Measurements from ENCODE around the gene POLE4.

Gene POLE4

GRCh38 chr2:74948779-74949178, 9.7 kb upstream of the POLE4 start:
- H3K27ac ChIP-seq (ENCODE audit: extremely low read depth, low read depth, low read length), result no peak overlapping the region
- H3K4me1 ChIP-seq (ENCODE audit: control insufficient read depth, insufficient read depth, low read length), result no peaks in the 10 kb centered on the region
- POLR2A ChIA-PET, result no interaction called here
- H3K9me3 ChIP-seq (ENCODE audit: control insufficient read depth, insufficient read depth, low read depth, low read length), result no peaks in the 10 kb centered on the region
- TF ChIP-seq ZNF791 (tag by site-specific recombination; IDR thresholded peaks at IDR 0.05) (no peak), ZNF626 (tag by site-specific recombination; IDR thresholded peaks at IDR 0.05) (no peak), ZNF362 (tag by site-specific recombination; IDR thresholded peaks at IDR 0.05) (no peak), ZNF670 (tag by site-specific recombination; IDR thresholded peaks at IDR 0.05; ENCODE audit: low read depth) (no peak), ZNF776 (tag by site-specific recombination; IDR thresholded peaks at IDR 0.05; ENCODE audit: borderline replicate concordance) (no peak), ZNF148 (tag by site-specific recombination; IDR thresholded peaks at IDR 0.05; ENCODE audit: borderline replicate concordance) (no peak), ZBTB44 (tag by site-specific recombination; IDR thresholded peaks at IDR 0.05) (no peak), ZNF433 (tag by site-specific recombination; IDR thresholded peaks at IDR 0.05; ENCODE audit: low read depth) (no peak), ZNF660 (tag by site-specific recombination; IDR thresholded peaks at IDR 0.05) (no peak), RBAK (tag by site-specific recombination; IDR thresholded peaks at IDR 0.05) (no peak), ZNF843 (tag by site-specific recombination; IDR thresholded peaks at IDR 0.05) (no peak), ZNF423 (tag by site-specific recombination; IDR thresholded peaks at IDR 0.05) (no peak), OSR2 (tag by site-specific recombination; IDR thresholded peaks at IDR 0.05) (no peak), ZNF76 (tag by site-specific recombination; IDR thresholded peaks at IDR 0.05; ENCODE audit: borderline replicate concordance, low read depth) (no peak)
- no peaks in the 10 kb centered on the region for H3K36me3 ChIP-seq (ENCODE audit: control insufficient read depth in 2 of 2, insufficient read depth in 1 of 2, low read length in 2 of 2)
- no peak overlapping the region for H3K4me3 ChIP-seq (ENCODE audit: low read depth, low read length)
- CTCF ChIA-PET, result no interaction called here

GRCh38 chr2:74951211-74951754, 7.2 kb upstream of the POLE4 start:
- H3K36me3 ChIP-seq (ENCODE audit: control insufficient read depth in 2 of 2, insufficient read depth in 1 of 2, low read length in 2 of 2), result no peaks in the 10 kb centered on the region
- no peak overlapping the region for H3K4me3 ChIP-seq (ENCODE audit: low read depth, low read length)
- H3K4me1 ChIP-seq (ENCODE audit: control insufficient read depth, insufficient read depth, low read length), result no peaks in the 10 kb centered on the region
- no peak overlapping the region for H3K27ac ChIP-seq (ENCODE audit: extremely low read depth, low read depth, low read length)
- TF ChIP-seq ZNF24 (tag by site-specific recombination; IDR thresholded peaks at IDR 0.05) (no peak), ZFP3 (tag by site-specific recombination; IDR thresholded peaks at IDR 0.05; ENCODE audit: low read depth) (no peak), ZNF785 (tag by site-specific recombination; IDR thresholded peaks at IDR 0.05) (no peak)
- ChIA-PET POLR2A (no interaction called here), CTCF (no interaction called here)
- H3K9me3 ChIP-seq (ENCODE audit: control insufficient read depth, insufficient read depth, low read depth, low read length), result no peaks in the 10 kb centered on the region

GRCh38 chr2:74952575-74952974, 5.9 kb upstream of the POLE4 start:
- Histone ChIP-seq H3K27ac (ENCODE audit: extremely low read depth, low read depth, low read length) (no peak overlapping the region), H3K36me3 (ENCODE audit: control insufficient read depth in 2 of 2, insufficient read depth in 1 of 2, low read length in 2 of 2) (no peaks in the 10 kb centered on the region), H3K4me1 (ENCODE audit: control insufficient read depth, insufficient read depth, low read length) (no peaks in the 10 kb centered on the region), H3K4me3 (ENCODE audit: low read depth, low read length) (no peak overlapping the region), H3K9me3 (ENCODE audit: control insufficient read depth, insufficient read depth, low read depth, low read length) (no peaks in the 10 kb centered on the region)
- CTCF ChIA-PET, result no interaction called here
- TF ChIP-seq YY2 (tag by site-specific recombination; IDR thresholded peaks at IDR 0.05) (no peak), MYNN (tag by site-specific recombination; IDR thresholded peaks at IDR 0.05; ENCODE audit: borderline replicate concordance) (no peak), PRDM1 (tag by site-specific recombination; IDR thresholded peaks at IDR 0.05) (no peak), ZNF24 (tag by site-specific recombination; IDR thresholded peaks at IDR 0.05) (no peak), ZNF335 (tag by site-specific recombination; conservative IDR thresholded peaks at IDR 0.05) (no peak)
- POLR2A ChIA-PET, result no interaction called here

Measured in HEK293 (cell line).